Right cardiac atrium (tissue), 5 donors: ENCODE data around the gene PLOD2. TPM values are rescaled to one million over a fixed set of nuclear protein-coding genes. Genes with fewer than 3 reads are reported as not detected.

ENCODE experiments used
- ATAC-seq, 2 donors: fragments of 200-7000 bp; cut with Tn5 transposase; one replicate each; pipeline versions ENCODE4 v1.8.0 to v1.9.1; 2020; ENCODE audit warnings: moderate library complexity in 2 of 2, mild to moderate bottlenecking in 1 of 2
- DNase-seq, 3 donors: peaks; one replicate each; pipeline ENCODE4 v3.0.0-alpha.2; 2020
- H3K27ac ChIP-seq: one replicate; pipeline ENCODE4 v1.5.1; 2013; ENCODE audit warnings: mild to moderate bottlenecking, low read length, control low read depth, moderate library complexity
- H3K27me3 ChIP-seq: one replicate; pipeline ENCODE4 v1.6.1; 2013; ENCODE audit not compliant: control insufficient read depth, insufficient read depth
- H3K4me1 ChIP-seq: one replicate; pipeline ENCODE4 v1.6.1; 2013; ENCODE audit warnings: low read length; ENCODE audit not compliant: control insufficient read depth, insufficient read depth
- H3K4me3 ChIP-seq: one replicate; pipeline ENCODE4 v1.5.1; 2013; ENCODE audit warnings: low read length, control low read depth
- H3K9me3 ChIP-seq: one replicate; pipeline ENCODE4 v1.6.1; 2013; ENCODE audit warnings: low read length; ENCODE audit not compliant: control insufficient read depth
- WGBS: extraction: QIAGEN DNeasy Blood & Tissue Kit; methylation state at CpG from one replicate; pipeline ENCODE4 v1.1.7; 2013; 5-methylcytosine and 5-hydroxymethylcytosine counted together
- intact Hi-C, 4 donors: fragments of 100-400 bp; cut with DNase I; formaldehyde crosslinking; loops; one replicate each; pipeline versions ENCODE4 v1.11.0 to v1.14.0; 2022 to 2023
- polyA plus RNA-seq: library from polyadenylated mRNA; stranded (reverse); fragments of 200-250 nt; gene quantifications from one replicate; pipeline ENCODE4 v1.2.3, GENCODE V29; 2013
- total RNA-seq, 4 donors: library from RNA; stranded (reverse); fragmentation: NEBNext Ultra II Directional; extraction: Animal tissue kit (Norgen Biotek cat#: 25700); gene quantifications; one replicate each; pipeline ENCODE4 v1.2.1, GENCODE V29; 2021
- donor health status: healthy with polysubstance abuse.
- donor health status: DM: no; HTN: yes; CAD: no.
- donor health status: DM: no; HTN: no; CAD: no.
- donor health status: DM: no; HTN: yes; CAD: no; lungs with severe emphysema.
- donor health status: DM: yes; HTN: yes; CAD: no.

The PLOD2 gene
- total and polyA plus RNA-seq, 5 donors = 20.3 to 30.8 (median 30.3) TPM

DNA sequence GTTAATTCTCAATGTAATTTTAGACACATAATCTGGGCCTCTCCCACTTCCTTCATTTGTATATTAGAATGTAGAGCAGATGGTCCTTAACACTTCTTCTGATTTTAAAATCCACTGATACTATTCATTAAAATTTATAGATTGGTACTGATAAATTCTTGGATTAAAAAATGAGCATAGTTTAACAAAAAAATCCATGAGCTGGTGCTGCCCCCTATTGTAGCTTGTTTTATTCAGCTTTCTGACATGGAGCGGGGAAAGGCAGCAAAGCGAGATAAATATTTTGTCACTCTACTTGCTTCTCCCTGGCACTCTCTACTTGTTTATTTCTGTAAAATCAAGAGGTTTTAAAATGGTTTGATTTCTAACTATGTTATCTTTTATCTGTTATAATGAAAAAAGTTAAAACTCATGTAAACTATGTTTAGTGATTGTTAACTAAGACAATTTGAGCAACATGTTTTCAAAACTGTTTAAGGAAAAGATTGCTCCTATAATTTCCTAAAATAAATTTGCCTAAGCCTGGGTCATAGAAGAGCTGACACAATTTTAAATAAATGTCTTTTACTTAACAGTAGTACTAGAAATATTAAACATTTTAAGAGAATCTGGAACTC, 26.5 kb upstream of the PLOD2 start:
- 36% methylated on average over 2 of the region's 2 CpGs for WGBS

DNA sequence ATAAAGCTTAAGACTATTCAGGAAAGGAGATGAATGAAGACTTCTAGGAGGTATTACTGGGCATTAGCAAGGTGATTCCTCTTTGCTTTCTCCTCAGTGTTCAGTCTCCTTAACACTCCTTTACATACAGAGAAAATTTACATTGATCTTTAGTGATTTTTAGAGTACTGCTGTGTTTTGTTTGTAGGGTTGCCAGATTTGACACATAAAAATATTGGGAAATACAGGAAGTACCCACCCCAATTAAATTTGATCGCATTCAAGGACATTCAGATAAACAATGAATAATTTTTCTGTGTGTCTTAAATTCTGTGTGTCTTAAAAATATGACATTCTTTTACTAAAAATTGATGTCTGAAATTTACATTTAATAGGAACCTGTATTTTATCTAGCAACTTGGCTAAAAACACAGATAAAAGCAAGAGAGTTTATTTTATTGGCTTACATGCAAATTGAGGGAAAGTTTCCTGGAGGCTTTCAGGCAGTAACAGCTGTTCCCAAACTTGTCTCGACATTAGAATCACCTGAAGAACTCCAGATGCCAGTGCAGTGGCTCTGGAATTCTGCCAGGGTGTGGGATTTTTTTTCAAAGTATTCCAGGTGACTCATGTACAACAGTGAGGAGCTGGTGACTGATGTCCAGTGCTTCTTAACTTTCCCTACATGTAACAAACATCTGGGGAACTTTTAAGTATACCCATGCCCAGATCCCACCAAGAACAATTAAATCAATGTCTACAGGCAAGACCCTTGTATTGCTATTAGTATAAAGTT, 23.4 kb upstream of the PLOD2 start:
- 57% methylated on average over 2 of the region's 2 CpGs for WGBS
- Histone ChIP-seq H3K27ac (no peak overlapping the region), H3K4me3 (no peak overlapping the region), H3K9me3 (no peaks in the 10 kb centered on the region), H3K4me1 (no peaks in the 10 kb centered on the region), H3K27me3 (no peaks in the 10 kb centered on the region)
- DNase-seq (no peak), ATAC-seq (no peak)
- intact Hi-C loops = loop anchor here in 3 of 4 donors (5.0 to 10.0 kb wide), 5 partner anchors 112 to 407 kb away; no protein-coding TSS in a partner anchor

More for the DNA sequence above, 26.5 kb upstream of the PLOD2 start:
- no peaks in the 10 kb centered on the region for H3K9me3 ChIP-seq
- H3K4me3 ChIP-seq = no peak overlapping the region
- no peak for DNase-seq
- no peak for ATAC-seq
- intact Hi-C loops = loop anchor here in 3 of 4 donors (5.0 to 10.0 kb wide), 4 partner anchors 120 to 410 kb away; no protein-coding TSS in a partner anchor
- H3K27ac ChIP-seq = no peak overlapping the region
- H3K4me1 ChIP-seq = no peaks in the 10 kb centered on the region
- H3K27me3 ChIP-seq = no peaks in the 10 kb centered on the region

DNA sequence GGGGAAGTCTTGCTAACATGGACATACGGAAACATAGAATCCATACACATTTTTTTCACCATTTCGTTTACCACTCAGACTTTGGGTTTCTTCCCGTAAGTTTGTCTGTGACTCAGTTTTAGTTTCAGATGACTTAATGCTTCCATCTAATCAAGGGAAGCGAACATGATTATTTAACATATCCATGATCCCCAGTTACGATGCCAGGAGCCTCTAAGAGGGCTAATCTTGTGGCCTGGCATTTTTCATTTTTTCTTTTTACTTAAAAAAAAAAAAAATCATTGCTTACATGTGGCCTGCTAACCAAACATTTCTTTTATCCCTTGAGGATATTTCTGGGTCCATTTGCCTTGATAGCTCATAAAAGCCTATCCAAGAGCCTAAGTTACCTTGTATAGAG, 20.2 kb upstream of the PLOD2 start:
- Histone ChIP-seq H3K4me3 (no peak overlapping the region), H3K27ac (no peak overlapping the region), H3K4me1 (no peaks in the 10 kb centered on the region), H3K27me3 (no peaks in the 10 kb centered on the region), H3K9me3 (no peaks in the 10 kb centered on the region)
- intact Hi-C loops = loop anchor here in 2 of 4 donors (5.0 to 10.0 kb wide), 2 partner anchors 109 to 116 kb away; no protein-coding TSS in a partner anchor
- DNase-seq (no peak), ATAC-seq (no peak)
- WGBS = 91% methylated on average over 5 of the region's 5 CpGs

GRCh38 chr3:146180376-146180775, 19.4 kb upstream of the PLOD2 start:
- no peak for DNase-seq
- intact Hi-C loops = loop anchor here in 2 of 4 donors (5.0 to 10.0 kb wide), 2 partner anchors 108 to 116 kb away; no protein-coding TSS in a partner anchor
- Histone ChIP-seq H3K9me3 (no peaks in the 10 kb centered on the region), H3K27me3 (no peaks in the 10 kb centered on the region), H3K27ac (no peak overlapping the region), H3K4me1 (no peaks in the 10 kb centered on the region), H3K4me3 (no peak overlapping the region)
- no peak for ATAC-seq
- WGBS = 90% methylated on average over 6 of the region's 6 CpGs

GRCh38 chr3:146178006-146178689, 17.2 kb upstream of the PLOD2 start:
- no peak for DNase-seq
- ATAC-seq = no peak
- no peaks in the 10 kb centered on the region for H3K4me1 ChIP-seq
- no peak overlapping the region for H3K4me3 ChIP-seq
- H3K9me3 ChIP-seq = no peaks in the 10 kb centered on the region
- WGBS = 66% methylated on average over 6 of the region's 6 CpGs
- no peaks in the 10 kb centered on the region for H3K27me3 ChIP-seq
- intact Hi-C loops = no loop called here
- no peak overlapping the region for H3K27ac ChIP-seq

DNA sequence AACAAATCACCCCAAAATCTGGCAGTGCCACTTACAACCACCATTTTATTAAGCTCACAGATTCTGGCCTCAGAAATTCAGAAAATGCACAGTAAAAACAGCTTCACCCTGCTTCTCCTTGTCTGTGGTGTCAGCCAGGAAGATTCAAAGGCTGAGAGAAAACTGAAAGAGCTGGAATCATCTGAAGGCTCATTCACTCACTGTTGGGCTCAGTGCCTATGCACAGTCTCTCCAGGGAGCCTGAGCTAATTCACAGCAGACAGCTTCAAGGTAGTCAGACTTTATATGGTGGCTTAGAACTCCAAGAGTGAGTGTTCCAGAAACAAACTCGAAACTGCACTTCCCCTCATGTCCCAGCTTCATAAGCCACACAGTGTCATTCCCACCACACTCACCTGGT, 16.5 kb upstream of the PLOD2 start:
- ATAC-seq (peak; percentile 61 to 64), DNase-seq (peak in 2 of 3 donors; percentile 40 to 75)
- intact Hi-C loops = no loop called here
- Histone ChIP-seq H3K9me3 (no peaks in the 10 kb centered on the region), H3K4me3 (no peak overlapping the region), H3K27me3 (no peaks in the 10 kb centered on the region), H3K4me1 (no peaks in the 10 kb centered on the region), H3K27ac (no peak overlapping the region)
- WGBS = 65% methylated on average over 1 of the region's 1 CpG

DNA sequence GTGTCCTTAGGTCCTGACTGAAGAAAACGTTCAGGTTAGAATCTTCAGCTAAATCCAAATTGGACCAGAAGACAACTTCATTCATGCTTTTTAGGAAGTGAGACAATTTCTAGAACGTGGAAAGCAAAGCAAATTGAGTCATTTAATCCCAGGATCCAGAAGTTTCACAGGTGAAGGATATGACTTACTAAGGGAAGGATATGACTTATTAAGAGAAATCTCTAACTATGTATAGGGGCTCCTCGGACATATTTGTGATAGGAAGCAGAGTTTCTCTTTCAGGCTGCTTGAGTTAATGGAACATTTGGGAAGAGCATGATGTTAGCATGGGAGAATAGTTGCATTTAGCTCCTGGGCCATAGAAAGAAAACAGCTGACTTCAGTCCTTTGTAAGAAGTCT, 16.1 kb upstream of the PLOD2 start:
- intact Hi-C loops = no loop called here
- WGBS = 67% methylated on average over 3 of the region's 3 CpGs
- DNase-seq = no peak
- no peaks in the 10 kb centered on the region for H3K9me3 ChIP-seq
- no peak overlapping the region for H3K4me3 ChIP-seq
- H3K27ac ChIP-seq = no peak overlapping the region
- no peak for ATAC-seq
- H3K27me3 ChIP-seq = no peaks in the 10 kb centered on the region
- no peaks in the 10 kb centered on the region for H3K4me1 ChIP-seq

- no peak overlapping the region for H3K4me3 ChIP-seq
- intact Hi-C loops = no loop called here
- no peaks in the 10 kb centered on the region for H3K9me3 ChIP-seq
- 89% methylated on average over 1 of the region's 1 CpG for WGBS
- ATAC-seq = no peak
- H3K27ac ChIP-seq = no peak overlapping the region
- DNase-seq = no peak
- H3K4me1 ChIP-seq = no peaks in the 10 kb centered on the region
- H3K27me3 ChIP-seq = no peaks in the 10 kb centered on the region
These were observed 11.6 kb upstream of the PLOD2 start for GRCh38 chr3:146172586-146172985.

- Histone ChIP-seq H3K4me1 (peaks cover 1% of the 10 kb centered on the region), H3K9me3 (no peaks in the 10 kb centered on the region), H3K27me3 (no peaks in the 10 kb centered on the region), H3K4me3 (no peak overlapping the region), H3K27ac (no peak overlapping the region)
- WGBS = 97% methylated on average over 1 of the region's 1 CpG
- intact Hi-C loops = no loop called here
- ATAC-seq (no peak), DNase-seq (no peak)
These were observed 9.6 kb upstream of the PLOD2 start for GRCh38 chr3:146170591-146170990.

- WGBS = 86% methylated on average over 1 of the region's 1 CpG
- no peak for DNase-seq
These were observed 8.9 kb upstream of the PLOD2 start for GRCh38 chr3:146169891-146170290.

DNA sequence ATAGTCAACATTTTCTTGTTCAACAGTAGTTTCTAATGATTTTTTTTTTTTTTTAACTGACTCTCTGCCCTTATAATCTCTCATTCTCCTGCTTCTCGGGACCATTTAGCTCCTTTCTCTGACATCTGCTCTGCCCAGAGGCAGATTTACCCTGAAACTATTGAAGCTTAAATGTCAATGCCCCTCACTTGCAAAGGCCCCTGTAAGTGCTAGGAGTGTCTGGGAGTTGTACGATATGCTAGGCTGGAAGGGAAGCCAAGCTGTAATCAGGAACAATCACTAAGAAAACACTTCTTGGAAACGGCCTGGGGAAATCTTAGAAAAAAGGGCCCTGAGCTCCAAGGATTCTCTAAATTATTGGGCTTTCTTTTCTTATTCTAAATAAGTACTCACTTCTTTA, 5.8 kb upstream of the PLOD2 start:
- peak overlapping the region; percentile 58 for H3K27ac ChIP-seq
- no peaks in the 10 kb centered on the region for H3K27me3 ChIP-seq
- DNase-seq (no peak), ATAC-seq (peak; percentile 67 to 82)
- peaks cover 1% of the 10 kb centered on the region for H3K4me1 ChIP-seq
- 30% methylated on average over 3 of the region's 3 CpGs for WGBS
- intact Hi-C loops = no loop called here
- no peak overlapping the region for H3K4me3 ChIP-seq
- no peaks in the 10 kb centered on the region for H3K9me3 ChIP-seq

More at GRCh38 chr3:146169891-146170290, 8.9 kb upstream of the PLOD2 start:
- H3K9me3 ChIP-seq = no peaks in the 10 kb centered on the region
- no peak overlapping the region for H3K27ac ChIP-seq
- no peak for ATAC-seq
- intact Hi-C loops = no loop called here
- no peak overlapping the region for H3K4me3 ChIP-seq
- no peaks in the 10 kb centered on the region for H3K27me3 ChIP-seq
- peaks cover 1% of the 10 kb centered on the region for H3K4me1 ChIP-seq
